Kidney tubule cell (primary cell): ENCODE data around the gene SLC22A15.
"Not testable (repeated sequence)": the region's sequence is repeated elsewhere in the genome, so short reads cannot be mapped to it uniquely, and the experiment has no call there.

ENCODE experiments used
- DNase-seq: peaks from one replicate; pipeline ENCODE4 v3.0.0-alpha.2; 2018; ENCODE audit warnings: low spot score

The SLC22A15 gene

GRCh38 chr1:116031302-116031835 is 55.1 kb downstream of the SLC22A15 start:
- no peak for DNase-seq

GRCh38 chr1:116033322-116033721 is 57.0 kb downstream of the SLC22A15 start:
- DNase-seq = no peak

GRCh38 chr1:116036255-116036654 is 59.9 kb downstream of the SLC22A15 start:
- DNase-seq = no peak

- no peak for DNase-seq
These were observed 62.4 kb downstream of the SLC22A15 start for GRCh38 chr1:116038679-116039078.

GRCh38 chr1:116044071-116044470 is 67.8 kb downstream of the SLC22A15 start:
- DNase-seq = no peak

GRCh38 chr1:116046933-116047332 is 70.6 kb downstream of the SLC22A15 start:
- DNase-seq = not testable (repeated sequence)

GRCh38 chr1:116051896-116052295 is 75.6 kb downstream of the SLC22A15 start:
- DNase-seq = not testable (repeated sequence)

GRCh38 chr1:116062201-116062600 is 85.9 kb downstream of the SLC22A15 start:
- no peak for DNase-seq

GRCh38 chr1:116064616-116065015 is 88.3 kb downstream of the SLC22A15 start:
- DNase-seq = peak; percentile 64

GRCh38 chr1:116066868-116067565 is 90.7 kb downstream of the SLC22A15 start:
- DNase-seq = no peak

- DNase-seq = peak; percentile 31
These were observed 91.2 kb downstream of the SLC22A15 start for GRCh38 chr1:116067566-116067890.

GRCh38 chr1:116075575-116075974 is 99.3 kb downstream of the SLC22A15 start:
- DNase-seq = no peak

GRCh38 chr1:116075990-116076389 is 99.7 kb downstream of the SLC22A15 start:
- DNase-seq = peak; percentile 84

- peak; percentile 74 for DNase-seq
These were observed 100.5 kb downstream of the SLC22A15 start for GRCh38 chr1:116076831-116077230.

GRCh38 chr1:116078699-116079223 is 102.4 kb downstream of the SLC22A15 start:
- DNase-seq = no peak

GRCh38 chr1:116087628-116088027 is 111.3 kb downstream of the SLC22A15 start:
- DNase-seq = no peak

GRCh38 chr1:116089870-116090269 is 113.6 kb downstream of the SLC22A15 start:
- no peak for DNase-seq

- no peak for DNase-seq
These were observed 114.8 kb downstream of the SLC22A15 start for GRCh38 chr1:116091083-116091482.

GRCh38 chr1:116092752-116093489 is 116.6 kb downstream of the SLC22A15 start:
- DNase-seq = no peak

- DNase-seq = no peak
These were observed 118.7 kb downstream of the SLC22A15 start for GRCh38 chr1:116095027-116095426.

- DNase-seq = no peak
These were observed 119.8 kb downstream of the SLC22A15 start for GRCh38 chr1:116096013-116096618.

GRCh38 chr1:116097626-116098025 is 121.3 kb downstream of the SLC22A15 start:
- no peak for DNase-seq

GRCh38 chr1:116099379-116099778 is 123.1 kb downstream of the SLC22A15 start:
- no peak for DNase-seq
